H1 (cell line): Measurements from ENCODE around the gene BRS3. TPM values are rescaled to one million over a fixed set of nuclear protein-coding genes. Genes with fewer than 3 reads are reported as not detected.

Source experiments
- CTCF ChIA-PET: fragments of 300-600 bp; sonication (Branson Sonifier 250); formaldehyde crosslinking; loops from one replicate; lab custom pipeline; 2021; ENCODE audit not compliant: partially characterized antibody; lab: Charles Lee
- POLR2A ChIA-PET: fragments of 300-600 bp; sonication (Branson Sonifier 250); formaldehyde crosslinking; loops from one replicate; lab custom pipeline; 2021; ENCODE audit warnings: inconsistent platforms; ENCODE audit not compliant: partially characterized antibody; lab: Charles Lee
- DNase-seq, 2 experiments: peaks; one replicate each; pipeline versions ENCODE4 v3.0.0 to v3.0.0-alpha.2; 2010 to 2022; ENCODE audit warnings: low spot score in 2 of 2, low read depth in 1 of 2, mixed read lengths in 1 of 2
- FAIRE-seq: peaks from 2 replicates; lab custom pipeline; 2011; peaks lifted over from hg19 to GRCh38; lab: Jason Lieb, UNC
- H2AFZ ChIP-seq: 2 replicates; pipeline ENCODE4 v1.8.1; 2012; ENCODE audit warnings: low read length, inconsistent platforms
- H2AK5ac ChIP-seq: 2 replicates; pipeline ENCODE4 v1.6.1; 2013; ENCODE audit warnings: low read depth, low read length
- H2BK120ac ChIP-seq: replicated peaks from 2 replicates; pipeline ENCODE3; 2013; ENCODE audit warnings: low read depth, low read length, inconsistent platforms
- H2BK12ac ChIP-seq: 2 replicates; pipeline ENCODE4 v1.6.1; 2013; ENCODE audit warnings: low read depth, low read length
- H2BK15ac ChIP-seq: 2 replicates; pipeline ENCODE4 v1.6.1; 2013; ENCODE audit warnings: low read length
- H2BK20ac ChIP-seq: 2 replicates; pipeline ENCODE4 v1.6.1; 2013; ENCODE audit warnings: low read length
- H2BK5ac ChIP-seq: 2 replicates; pipeline ENCODE4 v1.6.1; 2013; ENCODE audit warnings: low read depth, low read length
- H3K14ac ChIP-seq: 2 replicates; pipeline ENCODE4 v1.6.1; 2013; ENCODE audit warnings: inconsistent platforms; ENCODE audit not compliant: insufficient read length
- H3K18ac ChIP-seq: 2 replicates; pipeline ENCODE4 v1.6.1; 2013; ENCODE audit warnings: low read length; ENCODE audit errors: extremely low read depth
- H3K23ac ChIP-seq: 2 replicates; pipeline ENCODE4 v1.6.1; 2013; ENCODE audit warnings: inconsistent platforms; ENCODE audit not compliant: insufficient read length
- H3K23me2 ChIP-seq: 2 replicates; pipeline ENCODE4 v1.6.1; 2013; ENCODE audit warnings: low read depth, low read length
- H3K27ac ChIP-seq: 2 replicates; pipeline ENCODE4 v1.6.1; 2011; ENCODE audit warnings: low read depth, low read length, inconsistent platforms
- H3K27me3 ChIP-seq, 4 experiments: replicated peaks in 1 of 4; 1 replicate in 1 of 4; 2 replicates in 3 of 4; pipeline versions ENCODE4 v1.6.1 to v1.8.1; 2011 to 2013; ENCODE audit warnings: low read length in 3 of 4, mild to moderate bottlenecking in 3 of 4, inconsistent platforms in 2 of 4, mixed read lengths in 2 of 4, moderate library complexity in 1 of 4; ENCODE audit not compliant: control insufficient read depth in 3 of 4, insufficient read depth in 3 of 4; ENCODE audit errors: extremely low read depth in 1 of 4
- H3K36me3 ChIP-seq, 4 experiments: 2 replicates each; pipeline versions ENCODE4 v1.6.1 to v1.8.1; 2011 to 2013; ENCODE audit warnings: mild to moderate bottlenecking in 4 of 4, low read length in 3 of 4, moderate library complexity in 2 of 4, control low read depth in 1 of 4, inconsistent platforms in 1 of 4; ENCODE audit not compliant: insufficient read depth in 4 of 4, control insufficient read depth in 2 of 4
- H3K4ac ChIP-seq: replicated peaks from 2 replicates; pipeline ENCODE3; 2013; ENCODE audit warnings: low read length, low read depth, mixed read lengths, inconsistent platforms; ENCODE audit not compliant: insufficient read length
- H3K4me1 ChIP-seq, 4 experiments: replicated peaks in 1 of 4; 1 replicate in 1 of 4; 2 replicates in 3 of 4; pipeline versions ENCODE4 v1.6.1 to v1.8.1; 2011 to 2013; ENCODE audit warnings: low read length in 3 of 4, inconsistent platforms in 2 of 4, mixed read lengths in 1 of 4; ENCODE audit not compliant: insufficient read depth in 4 of 4, control insufficient read depth in 3 of 4
- H3K4me2 ChIP-seq, 2 experiments: 2 replicates each; pipeline versions ENCODE4 v1.6.1 to v1.8.1; 2011 to 2013; ENCODE audit warnings: low read depth in 2 of 2, low read length in 2 of 2, control low read depth in 1 of 2, inconsistent platforms in 1 of 2, mild to moderate bottlenecking in 1 of 2; ENCODE audit not compliant: insufficient read depth in 1 of 2
- H3K4me3 ChIP-seq, 4 experiments: fragments of 200-600, 300-600 bp in 1 of 4; sonication (generic), shearing (Covaris generic), sonication (Bioruptor Twin) in 1 of 4; 2 replicates each; pipeline versions ENCODE4 v1.5.1 to v1.8.1; 2011 to 2016; ENCODE audit warnings: low read length in 4 of 4, low read depth in 3 of 4, control low read depth in 2 of 4, inconsistent platforms in 2 of 4, mild to moderate bottlenecking in 2 of 4, mixed read lengths in 1 of 4, moderate library complexity in 1 of 4; ENCODE audit not compliant: insufficient read depth in 2 of 4; ENCODE audit errors: extremely low read depth in 1 of 4
- H3K56ac ChIP-seq: replicated peaks from 2 replicates; pipeline ENCODE3; 2013; ENCODE audit warnings: low read depth, mild to moderate bottlenecking, mixed read lengths, low read length, inconsistent platforms; ENCODE audit not compliant: insufficient read length
- H3K79me1 ChIP-seq: 2 replicates; pipeline ENCODE4 v1.6.1; 2013; ENCODE audit warnings: low read depth, low read length, control low read depth
- H3K79me2 ChIP-seq, 2 experiments: 2 replicates each; pipeline versions ENCODE4 v1.6.1 to v1.8.1; 2012 to 2013; ENCODE audit warnings: low read length in 2 of 2, mild to moderate bottlenecking in 2 of 2, inconsistent platforms in 1 of 2; ENCODE audit not compliant: insufficient read depth in 2 of 2, control insufficient read depth in 1 of 2
- H3K9ac ChIP-seq, 4 experiments: replicated peaks in 1 of 4; 1 replicate in 1 of 4; 2 replicates in 3 of 4; pipeline versions ENCODE4 v1.6.1 to v1.8.1; 2011 to 2013; ENCODE audit warnings: low read depth in 3 of 4, low read length in 3 of 4, control low read depth in 2 of 4, mild to moderate bottlenecking in 2 of 4, moderate library complexity in 2 of 4, inconsistent platforms in 1 of 4; ENCODE audit errors: extremely low read depth in 1 of 4
- H3K9me3 ChIP-seq, 2 experiments: 2 replicates each; pipeline versions ENCODE4 v1.6.1 to v1.8.1; 2012 to 2013; ENCODE audit warnings: mild to moderate bottlenecking in 2 of 2, moderate library complexity in 2 of 2, control low read depth in 1 of 2, inconsistent platforms in 1 of 2, low read depth in 1 of 2, low read length in 1 of 2, mixed read lengths in 1 of 2; ENCODE audit not compliant: insufficient read depth in 2 of 2
- H4K20me1 ChIP-seq, 2 experiments: replicated peaks in 1 of 2; 2 replicates each; pipeline versions ENCODE3 to v1.8.1; 2011 to 2013; ENCODE audit warnings: inconsistent platforms in 2 of 2, low read length in 2 of 2, mild to moderate bottlenecking in 1 of 2; ENCODE audit not compliant: insufficient read depth in 2 of 2, control insufficient read depth in 1 of 2
- H4K5ac ChIP-seq: 2 replicates; pipeline ENCODE4 v1.6.1; 2013; ENCODE audit warnings: low read length, low read depth, mixed read lengths, inconsistent platforms; ENCODE audit not compliant: insufficient read length
- H4K8ac ChIP-seq: 2 replicates; pipeline ENCODE4 v1.8.0; 2013; ENCODE audit warnings: mild to moderate bottlenecking, moderate library complexity, low read length, inconsistent platforms; ENCODE audit not compliant: insufficient read depth; ENCODE audit errors: extremely low read depth
- H4K91ac ChIP-seq: replicated peaks from 2 replicates; pipeline ENCODE3; 2013; ENCODE audit warnings: low read length, mixed read lengths, inconsistent platforms; ENCODE audit not compliant: insufficient read length
- BCL11A ChIP-seq, 2 experiments: IDR thresholded peaks; one replicate each; pipeline ENCODE4 v1.6.1; 2011; ENCODE audit warnings: low read depth in 2 of 2, low read length in 2 of 2, mild to moderate bottlenecking in 2 of 2
- EGR1 ChIP-seq: IDR thresholded peaks from 2 replicates; pipeline ENCODE4 v1.6.1; 2011; ENCODE audit warnings: low read depth, low read length, borderline replicate concordance
- GABPA ChIP-seq: IDR thresholded peaks from 2 replicates; pipeline ENCODE4 v1.6.1; 2011; ENCODE audit warnings: mild to moderate bottlenecking, low read length, moderate library complexity, borderline replicate concordance; ENCODE audit not compliant: insufficient read depth
- JUND ChIP-seq: IDR thresholded peaks from 2 replicates; pipeline ENCODE4 v1.6.1; 2011; ENCODE audit warnings: mild to moderate bottlenecking, improper control_type of control experiment, low read length
- PHF8 ChIP-seq: fragments of 200-600 bp; sonication (generic); conservative IDR thresholded peaks from 2 replicates; pipeline ENCODE4 v1.7.1; 2012; ENCODE audit warnings: low read depth, mild to moderate bottlenecking, inconsistent platforms, low read length, moderate library complexity
- POLR2A ChIP-seq, 2 experiments: IDR thresholded peaks; 1 replicate in 1 of 2; 2 replicates in 1 of 2; pipeline ENCODE4 v1.6.1; 2011; ENCODE audit warnings: low read depth in 2 of 2, low read length in 2 of 2, mild to moderate bottlenecking in 2 of 2; ENCODE audit errors: control extremely low read depth in 1 of 2
- POU5F1 ChIP-seq: IDR thresholded peaks from 2 replicates; pipeline ENCODE4 v1.6.1; 2011; ENCODE audit warnings: low read depth, mild to moderate bottlenecking, low read length, moderate library complexity
- SIRT6 ChIP-seq: IDR thresholded peaks from one replicate; pipeline ENCODE4 v1.7.1; 2012; ENCODE audit warnings: low read length, inconsistent platforms
- TCF12 ChIP-seq: IDR thresholded peaks from 2 replicates; pipeline ENCODE4 v1.6.1; 2011; ENCODE audit warnings: low read depth, mild to moderate bottlenecking, low read length
- TEAD4 ChIP-seq: IDR thresholded peaks from 2 replicates; pipeline ENCODE4 v1.6.1; 2012; ENCODE audit warnings: low read depth, low read length, inconsistent platforms, mixed read lengths
- WGBS, 2 experiments: shearing (Covaris generic) in 1 of 2; methylation state at CpG; one replicate each; pipeline versions ENCODE4 v1.1.6 to v1.1.7; 2013 to 2015; ENCODE audit warnings: low lambda C conversion rate in 2 of 2, mixed read lengths in 2 of 2, inconsistent platforms in 1 of 2, low coverage in 1 of 2, missing lambda C conversion rate in 1 of 2; ENCODE audit not compliant: insufficient replicate concordance in 2 of 2, insufficient coverage in 1 of 2, insufficient read length in 1 of 2; ENCODE audit errors: extremely low coverage in 1 of 2, missing lambda C conversion rate in 1 of 2; 5-methylcytosine and 5-hydroxymethylcytosine counted together
- polyA plus RNA-seq, 7 experiments: library from polyadenylated mRNA; depleted of rRNA in 3 of 7; stranded (reverse) in 5 of 7; unstranded in 2 of 7; fragments of >200 nt in 5 of 7; fragments of 200-250 nt in 2 of 7; gene quantifications; 1 replicate in 5 of 7; 2 replicates in 1 of 7; 4 replicates in 1 of 7; pipeline versions ENCODE4 v1.2.1 to v1.2.3, GENCODE V29; 2011 to 2013; ENCODE audit warnings: missing spikeins in 2 of 7, mixed read lengths in 2 of 7
- total RNA-seq: library from RNA; stranded (reverse); fragmentation: NEBNext Ultra II Directional; extraction: Animal tissue kit (Norgen Biotek cat#: 25700); gene quantifications from 2 replicates; pipeline ENCODE4 v1.2.1, GENCODE V29; 2021

The BRS3 gene
- total and polyA plus RNA-seq, 2 of the 8 experiments (the other 6 are each of a cell fraction or from before 2014, with no cell fraction given) = not detected

- Histone ChIP-seq H3K79me2 (no peaks in the 10 kb centered on the region), H3K14ac (no peak overlapping the region), H3K18ac (no peak overlapping the region), H3K4me1 (no peaks in the 10 kb centered on the region), H4K8ac (no peak overlapping the region), H3K23me2 (no peaks in the 10 kb centered on the region), H2BK120ac (no peak overlapping the region), H4K20me1 (no peaks in the 10 kb centered on the region), H2BK5ac (no peak overlapping the region), H3K27me3 (no peaks in the 10 kb centered on the region), H4K91ac (no peak overlapping the region), H4K5ac (no peak overlapping the region), H2AK5ac (no peak overlapping the region), H3K23ac (no peak overlapping the region), H3K56ac (no peak overlapping the region), H3K79me1 (no peaks in the 10 kb centered on the region), H2BK12ac (no peak overlapping the region), H3K36me3 (no peaks in the 10 kb centered on the region), H2AFZ (no peak overlapping the region), H3K4ac (no peak overlapping the region), H3K4me2 (no peak overlapping the region), H2BK20ac (no peak overlapping the region), H3K9ac (no peak overlapping the region), H3K9me3 (no peaks in the 10 kb centered on the region), H3K27ac (no peak overlapping the region), H3K4me3 (no peak overlapping the region), H2BK15ac (no peak overlapping the region)
- POLR2A ChIA-PET = no interaction called here
- 87% methylated on average over 3 of the region's 3 CpGs; no CpG with 5 or more reads in 1 of the 2 experiments for WGBS, 2 experiments
- TF ChIP-seq PHF8 (no peak), POU5F1 (no peak), EGR1 (no peak), SIRT6 (no peak), TEAD4 (no peak), TCF12 (no peak), BCL11A (IDR thresholded peaks at IDR 0.05; ENCODE audit: low read depth in 2 of 2, low read length in 2 of 2) (no peak), JUND (no peak), GABPA (no peak), POLR2A (IDR thresholded peaks at IDR 0.05; ENCODE audit: control extremely low read depth in 1 of 2, low read depth in 2 of 2, low read length in 2 of 2) (no peak)
- CTCF ChIA-PET = no interaction called here
- no peak for DNase-seq
- FAIRE-seq = no peak
These were observed 20.4 kb upstream of the BRS3 start for GRCh38 chrX:136467303-136467702.
